Neural crest cell (in vitro differentiated cells): ENCODE data around the gene CXXC5. TPM values are rescaled to one million over a fixed set of nuclear protein-coding genes. Genes with fewer than 3 reads are reported as not detected.
"Not testable (repeated sequence)": the region's sequence is repeated elsewhere in the genome, so short reads cannot be mapped to it uniquely, and the experiment has no call there.

Source experiments
- DNase-seq: peaks from one replicate; pipeline ENCODE4 v3.0.0; 2021; ENCODE audit warnings: low read depth, mixed read lengths, low spot score
- H3K27ac Mint-ChIP-seq: one replicate; pipeline ENCODE4 v1.8.0; 2021; ENCODE audit warnings: mild to moderate bottlenecking, mixed read lengths; ENCODE audit not compliant: unreplicated experiment
- H3K27me3 Mint-ChIP-seq: 2 replicates; pipeline ENCODE4 v1.8.0; 2021; ENCODE audit warnings: low read depth, mild to moderate bottlenecking, mixed read lengths
- H3K36me3 Mint-ChIP-seq: 2 replicates; pipeline ENCODE4 v1.8.0; 2021; ENCODE audit warnings: low read depth, mild to moderate bottlenecking, mixed read lengths
- H3K4me1 Mint-ChIP-seq: 2 replicates; pipeline ENCODE4 v1.8.0; 2021; ENCODE audit warnings: mixed read lengths
- H3K4me3 Mint-ChIP-seq: one replicate; pipeline ENCODE4 v1.8.0; 2021; ENCODE audit warnings: mild to moderate bottlenecking, mixed read lengths
- H3K9me3 Mint-ChIP-seq: 2 replicates; pipeline ENCODE4 v1.8.0; 2021; ENCODE audit warnings: mixed read lengths
- CTCF ChIP-seq: fragments of 200-600 bp; sonication (generic); conservative IDR thresholded peaks from 2 replicates; pipeline ENCODE4 v1.5.0; 2021; ENCODE audit warnings: antibody characterized with exemption, mild to moderate bottlenecking
- total RNA-seq: library from RNA; stranded (reverse); gene quantifications from 2 replicates; pipeline ENCODE4 v1.2.1, GENCODE V29; 2021

CXXC5 gene
- total RNA-seq, 1 donor from 2014 or later: 30.4 TPM

- no peak overlapping the region for H3K4me3 Mint-ChIP-seq
Measured at GRCh38 chr5:139725073-139725830, 77.1 kb downstream of the CXXC5 start.

GRCh38 chr5:139726248-139726647 is 78.1 kb downstream of the CXXC5 start:
- Mint-ChIP-seq H3K4me1 (peaks cover 11% of the 10 kb centered on the region), H3K4me3 (no peak overlapping the region), H3K27ac (no peak overlapping the region), H3K9me3 (no peaks in the 10 kb centered on the region), H3K27me3 (no peaks in the 10 kb centered on the region), H3K36me3 (no peaks in the 10 kb centered on the region)
- no peak for DNase-seq
- no peak for TF ChIP-seq CTCF

More at GRCh38 chr5:139725073-139725830, 77.1 kb downstream of the CXXC5 start:
- Mint-ChIP-seq H3K27me3 (no peaks in the 10 kb centered on the region), H3K9me3 (no peaks in the 10 kb centered on the region), H3K36me3 (no peaks in the 10 kb centered on the region), H3K27ac (peak overlapping the region; percentile 94), H3K4me1 (peaks cover 11% of the 10 kb centered on the region)
- no peak for TF ChIP-seq CTCF
- no peak for DNase-seq

GRCh38 chr5:139727615-139728014 is 79.5 kb downstream of the CXXC5 start:
- H3K4me3 Mint-ChIP-seq, H3K9me3 Mint-ChIP-seq, H3K36me3 Mint-ChIP-seq, H3K27me3 Mint-ChIP-seq, DNase-seq, H3K27ac Mint-ChIP-seq: not testable (repeated sequence)
- H3K4me1 Mint-ChIP-seq: peaks cover 11% of the 10 kb centered on the region

- H3K36me3 Mint-ChIP-seq: no peaks in the 10 kb centered on the region
Measured at GRCh38 chr5:139731281-139731680, 83.1 kb downstream of the CXXC5 start.

GRCh38 chr5:139732019-139732418 is 83.9 kb downstream of the CXXC5 start:
- no peak for DNase-seq
- TF ChIP-seq CTCF: no peak
- H3K4me3 Mint-ChIP-seq: no peak overlapping the region
- no peak overlapping the region for H3K27ac Mint-ChIP-seq
- H3K36me3 Mint-ChIP-seq: no peaks in the 10 kb centered on the region
- H3K9me3 Mint-ChIP-seq: no peaks in the 10 kb centered on the region
- no peaks in the 10 kb centered on the region for H3K27me3 Mint-ChIP-seq
- peaks cover 23% of the 10 kb centered on the region for H3K4me1 Mint-ChIP-seq

More at GRCh38 chr5:139731281-139731680, 83.1 kb downstream of the CXXC5 start:
- TF ChIP-seq CTCF: no peak
- Mint-ChIP-seq H3K9me3 (no peaks in the 10 kb centered on the region), H3K4me3 (no peak overlapping the region), H3K27ac (no peak overlapping the region), H3K27me3 (no peaks in the 10 kb centered on the region), H3K4me1 (peaks cover 23% of the 10 kb centered on the region)
- DNase-seq: no peak

- no peak for DNase-seq
- H3K36me3 Mint-ChIP-seq: no peaks in the 10 kb centered on the region
- H3K27ac Mint-ChIP-seq: peak overlapping the region; percentile 94
- peaks cover 23% of the 10 kb centered on the region for H3K4me1 Mint-ChIP-seq
- peak overlapping the region; percentile 49 for H3K4me3 Mint-ChIP-seq
- no peaks in the 10 kb centered on the region for H3K9me3 Mint-ChIP-seq
- no peak for TF ChIP-seq CTCF
- no peaks in the 10 kb centered on the region for H3K27me3 Mint-ChIP-seq
Measured at GRCh38 chr5:139733010-139733688, 85.0 kb downstream of the CXXC5 start.
